ENCODE measurements around the gene GRIN2A. TPM values are rescaled to one million over a fixed set of nuclear protein-coding genes. Genes with fewer than 3 reads are reported as not detected.

GRIN2A gene
- total RNA-seq, 2 donors from 2014 or later, result 0.26 to 21.4 TPM

GRCh38 chr16:10086620-10087019, 95.6 kb downstream of the GRIN2A start:
- peaks cover 2% of the 10 kb centered on the region for H3K4me1 ChIP-seq
- H3K4me3 ChIP-seq, result no peak overlapping the region
- intact Hi-C loops (cut with DNase I), result no loop called here
- TF ChIP-seq POLR2A (IDR thresholded peaks at IDR 0.05), result no peak
- TF ChIP-seq, protein P1, sequence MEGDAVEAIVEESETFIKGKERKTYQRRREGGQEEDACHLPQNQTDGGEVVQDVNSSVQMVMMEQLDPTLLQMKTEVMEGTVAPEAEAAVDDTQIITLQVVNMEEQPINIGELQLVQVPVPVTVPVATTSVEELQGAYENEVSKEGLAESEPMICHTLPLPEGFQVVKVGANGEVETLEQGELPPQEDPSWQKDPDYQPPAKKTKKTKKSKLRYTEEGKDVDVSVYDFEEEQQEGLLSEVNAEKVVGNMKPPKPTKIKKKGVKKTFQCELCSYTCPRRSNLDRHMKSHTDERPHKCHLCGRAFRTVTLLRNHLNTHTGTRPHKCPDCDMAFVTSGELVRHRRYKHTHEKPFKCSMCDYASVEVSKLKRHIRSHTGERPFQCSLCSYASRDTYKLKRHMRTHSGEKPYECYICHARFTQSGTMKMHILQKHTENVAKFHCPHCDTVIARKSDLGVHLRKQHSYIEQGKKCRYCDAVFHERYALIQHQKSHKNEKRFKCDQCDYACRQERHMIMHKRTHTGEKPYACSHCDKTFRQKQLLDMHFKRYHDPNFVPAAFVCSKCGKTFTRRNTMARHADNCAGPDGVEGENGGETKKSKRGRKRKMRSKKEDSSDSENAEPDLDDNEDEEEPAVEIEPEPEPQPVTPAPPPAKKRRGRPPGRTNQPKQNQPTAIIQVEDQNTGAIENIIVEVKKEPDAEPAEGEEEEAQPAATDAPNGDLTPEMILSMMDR (IDR thresholded peaks at IDR 0.05), result no peak
- peaks cover 0 to 9% of the 10 kb centered on the region in 2 donors for H3K27me3 ChIP-seq
- no peak overlapping the region for H3K27ac ChIP-seq
- no peaks in the 10 kb centered on the region for H3K9me3 ChIP-seq
- H3K36me3 ChIP-seq (replicated peaks in 1 of 2; ENCODE audit: insufficient read depth in 1 of 2, low read depth in 2 of 2), result no peaks in the 10 kb centered on the region
- WGBS, 2 donors, result 48 to 57% methylated on average over 3 of the region's 3 CpGs
- DNase-seq (no peak), ATAC-seq (no peak)

GRCh38 chr16:10085078-10085798, 97.0 kb downstream of the GRIN2A start:
- H3K4me3 ChIP-seq, result no peak overlapping the region
- no peaks in the 10 kb centered on the region for H3K9me3 ChIP-seq
- DNase-seq (no peak), ATAC-seq (no peak)
- intact Hi-C loops (cut with DNase I), result no loop called here
- TF ChIP-seq, protein P1 (IDR thresholded peaks at IDR 0.05), result no peak
- no peak overlapping the region for H3K27ac ChIP-seq
- peaks cover 16% of the 10 kb centered on the region for H3K4me1 ChIP-seq
- 44 to 46% methylated on average over 6 of the region's 6 CpGs for WGBS, 2 donors
- no peaks in the 10 kb centered on the region for H3K36me3 ChIP-seq (replicated peaks in 1 of 2; ENCODE audit: insufficient read depth in 1 of 2, low read depth in 2 of 2)
- H3K27me3 ChIP-seq, result peaks cover 0 to 9% of the 10 kb centered on the region in 2 donors

DNA sequence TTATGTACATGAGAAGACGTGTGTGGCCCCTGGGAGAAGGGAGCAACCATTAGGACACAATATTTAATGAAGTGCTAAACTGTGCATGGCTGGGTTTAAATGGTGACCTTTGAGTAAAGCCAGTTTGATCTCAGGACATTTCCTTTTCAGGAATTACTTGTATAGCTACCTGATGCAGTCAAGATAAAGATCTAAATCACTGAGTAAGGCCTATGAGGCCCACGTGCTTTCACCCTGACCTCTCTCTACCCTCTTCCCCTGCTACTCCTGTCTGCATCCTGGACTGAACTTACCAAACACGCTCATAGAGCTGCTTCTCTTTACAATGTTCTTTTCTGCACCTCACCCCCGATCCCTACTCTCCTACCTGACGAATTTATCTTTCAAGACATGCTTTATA, 98.9 kb downstream of the GRIN2A start:
- Histone ChIP-seq H3K27me3 (peaks cover 0 to 9% of the 10 kb centered on the region in 2 donors), H3K4me3 (no peak overlapping the region), H3K4me1 (peaks cover 34% of the 10 kb centered on the region), H3K27ac (no peak overlapping the region), H3K36me3 (replicated peaks in 1 of 2; ENCODE audit: insufficient read depth in 1 of 2, low read depth in 2 of 2) (no peaks in the 10 kb centered on the region), H3K9me3 (no peaks in the 10 kb centered on the region)
- DNase-seq, result no peak
- ATAC-seq, result no peak
- intact Hi-C loops (cut with DNase I), result no loop called here
- WGBS, 2 donors, result 44 to 55% methylated on average over 4 to 5 of the region's 5 CpGs
- TF ChIP-seq, protein P1 (IDR thresholded peaks at IDR 0.05), result no peak
- TF ChIP-seq POLR2A (IDR thresholded peaks at IDR 0.05), result no peak

GRCh38 chr16:10081201-10081940, 100.9 kb downstream of the GRIN2A start:
- Histone ChIP-seq H3K27ac (no peak overlapping the region), H3K4me1 (peaks cover 34% of the 10 kb centered on the region), H3K36me3 (replicated peaks in 1 of 2; ENCODE audit: insufficient read depth in 1 of 2, low read depth in 2 of 2) (no peaks in the 10 kb centered on the region), H3K9me3 (no peaks in the 10 kb centered on the region), H3K27me3 (peaks cover 0 to 9% of the 10 kb centered on the region in 2 donors), H3K4me3 (no peak overlapping the region)
- no peak for ATAC-seq
- DNase-seq, result no peak
- intact Hi-C loops (cut with DNase I), result no loop called here
- 75 to 89% methylated on average over 1 of the region's 1 CpG for WGBS, 2 donors
- TF ChIP-seq, protein P1 (IDR thresholded peaks at IDR 0.05), result no peak
- no peak for TF ChIP-seq POLR2A (IDR thresholded peaks at IDR 0.05)

All from body of pancreas (tissue), 4 donors.